HG03457 (cell line): Measurements from ENCODE around the gene ARHGAP22.

Source experiments
- ATAC-seq: cut with Tn5 transposase; IDR thresholded peaks from one replicate; pipeline ENCODE4 v1.9.1; 2021; ENCODE audit warnings: moderate number of reproducible peaks; ENCODE audit not compliant: unreplicated experiment

The ARHGAP22 gene

GRCh38 chr10:48589266-48589665, 15.6 kb downstream of the ARHGAP22 start:
- no peak for ATAC-seq

- ATAC-seq, result no peak
These were observed 17.1 kb downstream of the ARHGAP22 start for GRCh38 chr10:48587819-48588218.

GRCh38 chr10:48587101-48587500, 17.8 kb downstream of the ARHGAP22 start:
- no peak for ATAC-seq

GRCh38 chr10:48582970-48583369, 21.9 kb downstream of the ARHGAP22 start:
- no peak for ATAC-seq

GRCh38 chr10:48580236-48580635, 24.6 kb downstream of the ARHGAP22 start:
- no peak for ATAC-seq

- ATAC-seq, result no peak
These were observed 25.5 kb downstream of the ARHGAP22 start for GRCh38 chr10:48579251-48579960.

GRCh38 chr10:48577158-48577557, 27.7 kb downstream of the ARHGAP22 start:
- no peak for ATAC-seq

GRCh38 chr10:48576501-48576900, 28.4 kb downstream of the ARHGAP22 start:
- no peak for ATAC-seq

- ATAC-seq, result no peak
These were observed 29.0 kb downstream of the ARHGAP22 start for GRCh38 chr10:48575901-48576300.

GRCh38 chr10:48574817-48575380, 30.0 kb downstream of the ARHGAP22 start:
- ATAC-seq, result no peak

- no peak for ATAC-seq
These were observed 30.5 kb downstream of the ARHGAP22 start for GRCh38 chr10:48574322-48574796.

GRCh38 chr10:48573045-48573444, 31.8 kb downstream of the ARHGAP22 start:
- ATAC-seq, result no peak

GRCh38 chr10:48572414-48572813, 32.5 kb downstream of the ARHGAP22 start:
- ATAC-seq, result no peak

- no peak for ATAC-seq
These were observed 36.3 kb downstream of the ARHGAP22 start for GRCh38 chr10:48568546-48568945.

- no peak for ATAC-seq
These were observed 36.7 kb downstream of the ARHGAP22 start for GRCh38 chr10:48568131-48568530.

- ATAC-seq, result no peak
These were observed 37.5 kb downstream of the ARHGAP22 start for GRCh38 chr10:48567346-48567745.

- ATAC-seq, result no peak
These were observed 40.3 kb downstream of the ARHGAP22 start for GRCh38 chr10:48564466-48565160.

GRCh38 chr10:48557511-48558123, 47.3 kb downstream of the ARHGAP22 start:
- ATAC-seq, result no peak

- ATAC-seq, result no peak
These were observed 48.2 kb downstream of the ARHGAP22 start for GRCh38 chr10:48556713-48557112.

GRCh38 chr10:48556065-48556464, 48.8 kb downstream of the ARHGAP22 start:
- ATAC-seq, result no peak

- no peak for ATAC-seq
These were observed 49.4 kb downstream of the ARHGAP22 start for GRCh38 chr10:48555310-48556042.
